B cell (primary cell): ENCODE measurements around the gene CTCFL. TPM values are rescaled to one million over a fixed set of nuclear protein-coding genes. Genes with fewer than 3 reads are reported as not detected.

Source experiments
- ATAC-seq: fragments of 200-7000 bp; cut with Tn5 transposase; one replicate; pipeline ENCODE4 v1.10.0; 2021; ENCODE audit warnings: low read depth, mild to moderate bottlenecking, moderate number of reproducible peaks, moderate library complexity
- CTCF ChIA-PET: fragments of 350-600 bp; sonication (Branson Sonifier 250); formaldehyde crosslinking; loops from one replicate; lab custom pipeline; 2021; ENCODE audit warnings: antibody characterized with exemption, inconsistent platforms; lab: Charles Lee
- POLR2A ChIA-PET: fragments of 350-600 bp; sonication (Branson Sonifier 250); formaldehyde crosslinking; loops from one replicate; lab custom pipeline; 2021; ENCODE audit warnings: antibody characterized with exemption; lab: Charles Lee
- DNase-seq: peaks from one replicate; pipeline ENCODE4 v3.0.0; 2013
- H2AFZ ChIP-seq: 2 replicates; pipeline ENCODE4 v1.6.1; 2012; ENCODE audit warnings: mild to moderate bottlenecking, low read depth, low read length; ENCODE audit not compliant: insufficient read depth, poor library complexity, severe bottlenecking
- H3K27ac ChIP-seq, 2 donors: 1 replicate in 1 of 2; 2 replicates in 1 of 2; pipeline ENCODE4 v1.5.1; 2012 to 2013; ENCODE audit warnings: low read length in 2 of 2, mild to moderate bottlenecking in 2 of 2, moderate library complexity in 1 of 2
- H3K27me3 ChIP-seq, 4 experiments: fragments of 200-600 bp in 1 of 4; sonication (generic) in 1 of 4; replicated peaks in 1 of 4; 1 replicate in 2 of 4; 2 replicates in 2 of 4; pipeline versions ENCODE4 v1.6.1 to v1.7.0; 2013 to 2016; ENCODE audit warnings: low read length in 3 of 4, mild to moderate bottlenecking in 2 of 4, mixed read lengths in 1 of 4, moderate library complexity in 1 of 4; ENCODE audit not compliant: insufficient read depth in 4 of 4, control insufficient read depth in 3 of 4; ENCODE audit errors: control extremely low read depth in 1 of 4
- H3K36me3 ChIP-seq, 2 experiments: replicated peaks in 1 of 2; 1 replicate in 1 of 2; 2 replicates in 1 of 2; pipeline versions ENCODE4 v1.6.1 to v1.7.1; 2013; ENCODE audit warnings: low read length in 1 of 2; ENCODE audit not compliant: insufficient read depth in 2 of 2, control insufficient read depth in 1 of 2; ENCODE audit errors: control extremely low read depth in 1 of 2, extremely low read depth in 1 of 2
- H3K4me1 ChIP-seq, 2 donors: fragments of 200-600 bp in 1 of 2; sonication (generic) in 1 of 2; 1 replicate in 1 of 2; 2 replicates in 1 of 2; pipeline versions ENCODE4 v1.5.1 to v1.6.1; 2013 to 2017; ENCODE audit warnings: low read length in 2 of 2; ENCODE audit not compliant: control insufficient read depth in 2 of 2, insufficient read depth in 2 of 2
- H3K4me2 ChIP-seq: replicated peaks from 2 replicates; pipeline ENCODE3; 2012; ENCODE audit warnings: mild to moderate bottlenecking, low read depth, low read length; ENCODE audit not compliant: poor library complexity, severe bottlenecking
- H3K4me3 ChIP-seq, 5 experiments: fragments of 200-600 bp in 1 of 5; sonication (generic) in 1 of 5; 1 replicate in 3 of 5; 2 replicates in 2 of 5; pipeline versions ENCODE4 v1.5.1 to v1.7.0; 2011 to 2016; ENCODE audit warnings: low read length in 4 of 5, mild to moderate bottlenecking in 4 of 5, low read depth in 2 of 5, control low read depth in 1 of 5, moderate library complexity in 1 of 5; ENCODE audit not compliant: insufficient read depth in 1 of 5; ENCODE audit errors: control extremely low read depth in 1 of 5, extremely low read depth in 1 of 5
- H3K79me2 ChIP-seq: fragments of 200-600 bp; sonication (generic); one replicate; pipeline ENCODE4 v1.6.0; 2016; ENCODE audit warnings: low read length; ENCODE audit not compliant: control insufficient read depth, insufficient read depth
- H3K9ac ChIP-seq: fragments of 200-600 bp; sonication (generic); 2 replicates; pipeline ENCODE4 v1.6.1; 2017; ENCODE audit warnings: mild to moderate bottlenecking, low read length, moderate library complexity
- H3K9me3 ChIP-seq, 3 donors: one replicate each; pipeline versions ENCODE4 v1.6.1 to v1.7.1; 2013; ENCODE audit warnings: low read length in 2 of 3; ENCODE audit not compliant: control insufficient read depth in 2 of 3, insufficient read depth in 1 of 3; ENCODE audit errors: control extremely low read depth in 1 of 3
- H4K20me1 ChIP-seq: 2 replicates; pipeline ENCODE4 v1.6.0; 2012; ENCODE audit warnings: mild to moderate bottlenecking, low read length; ENCODE audit not compliant: insufficient read depth, control insufficient read depth, poor library complexity, severe bottlenecking
- H3K27ac Mint-ChIP-seq: one replicate; pipeline ENCODE4 v1.8.0; 2021; ENCODE audit warnings: mixed read lengths
- H3K27me3 Mint-ChIP-seq: one replicate; pipeline ENCODE4 v1.8.0; 2021; ENCODE audit warnings: mixed read lengths
- H3K4me1 Mint-ChIP-seq: one replicate; pipeline ENCODE4 v1.8.0; 2021; ENCODE audit warnings: mixed read lengths
- H3K4me3 Mint-ChIP-seq: one replicate; pipeline ENCODE4 v1.8.0; 2021; ENCODE audit warnings: mixed read lengths
- H3K9me3 Mint-ChIP-seq: one replicate; pipeline ENCODE4 v1.8.0; 2022; ENCODE audit warnings: mixed read lengths; ENCODE audit not compliant: insufficient read depth
- CTCF ChIP-seq: fragments of 200-600 bp; IDR thresholded peaks from one replicate; pipeline ENCODE4 v1.8.0; 2022; ENCODE audit warnings: antibody characterized with exemption, mild to moderate bottlenecking
- EZH2 ChIP-seq: IDR thresholded peaks from 2 replicates; pipeline ENCODE4 v1.6.1; 2012; ENCODE audit warnings: borderline replicate concordance, low read depth, mild to moderate bottlenecking, moderate library complexity, low read length; ENCODE audit not compliant: insufficient read depth, poor library complexity, severe bottlenecking
- WGBS: methylation state at CpG from one replicate; pipeline ENCODE4 v1.1.5; 2013; ENCODE audit warnings: missing lambda C conversion rate; ENCODE audit not compliant: insufficient coverage; 5-methylcytosine and 5-hydroxymethylcytosine counted together
- intact Hi-C: fragments of 100-400 bp; cut with micrococcal nuclease; formaldehyde crosslinking; loops from one replicate; pipeline ENCODE4 v1.10.0; 2022
- polyA plus RNA-seq: library from polyadenylated mRNA; depleted of rRNA; stranded (reverse); fragments of >200 nt; gene quantifications from 2 replicates; pipeline ENCODE4 v1.2.3, GENCODE V29; 2012
- total RNA-seq, 2 donors: library from RNA; stranded (reverse); fragments of 120-200 nt in 1 of 2; gene quantifications; 1 replicate in 1 of 2; 2 replicates in 1 of 2; pipeline versions ENCODE4 v1.2.3 to v1.2.4, GENCODE V29; 2013 to 2022

CTCFL gene
- total and polyA plus RNA-seq, 2 donors (not counting 1 experiment from before 2014, with no cell fraction given): not detected

- POLR2A ChIA-PET: no interaction called here
- TF ChIP-seq CTCF (no peak), EZH2 (no peak)
Observed at GRCh38 chr20:57563522-57563921, 38.6 kb upstream of the CTCFL start.

GRCh38 chr20:57562541-57563465 lies 37.9 kb upstream of the CTCFL start:
- H3K27me3 Mint-ChIP-seq: peaks cover 34% of the 10 kb centered on the region
- WGBS: 96% methylated on average over 27 of the region's 35 CpGs
- H3K27ac Mint-ChIP-seq: no peak overlapping the region
- no peak overlapping the region for H3K4me3 Mint-ChIP-seq
- ATAC-seq: no peak
- Histone ChIP-seq H3K4me1 (no peaks in the 10 kb centered on the region), H4K20me1 (no peaks in the 10 kb centered on the region), H3K4me2 (no peak overlapping the region), H3K9me3 (no peaks in the 10 kb centered on the region), H3K36me3 (no peaks in the 10 kb centered on the region), H3K27ac (no peak overlapping the region), H3K27me3 (peaks cover 0 to 5% (median 3%) of the 10 kb centered on the region in 4 experiments), H3K9ac (no peak overlapping the region), H2AFZ (no peak overlapping the region), H3K79me2 (no peaks in the 10 kb centered on the region), H3K4me3 (no peak overlapping the region)
- no peak for TF ChIP-seq EZH2
- no peak for TF ChIP-seq CTCF
- H3K9me3 Mint-ChIP-seq: no peaks in the 10 kb centered on the region
- intact Hi-C loops: no loop called here
- no peak for DNase-seq
- CTCF ChIA-PET: no interaction called here
- POLR2A ChIA-PET: no interaction called here
- H3K4me1 Mint-ChIP-seq: no peaks in the 10 kb centered on the region

More at GRCh38 chr20:57563522-57563921, 38.6 kb upstream of the CTCFL start:
- no peaks in the 10 kb centered on the region for H3K36me3 ChIP-seq
- no peak overlapping the region for H3K4me2 ChIP-seq
- no peak overlapping the region for H3K4me3 ChIP-seq
- H3K4me1 ChIP-seq: no peaks in the 10 kb centered on the region
- Mint-ChIP-seq H3K27me3 (peaks cover 36% of the 10 kb centered on the region), H3K9me3 (no peaks in the 10 kb centered on the region), H3K4me1 (no peaks in the 10 kb centered on the region), H3K4me3 (no peak overlapping the region), H3K27ac (no peak overlapping the region)
- no peak overlapping the region for H3K27ac ChIP-seq
- H3K9ac ChIP-seq: no peak overlapping the region
- 100% methylated on average over 9 of the region's 12 CpGs for WGBS
- H4K20me1 ChIP-seq: no peaks in the 10 kb centered on the region
- no peak overlapping the region for H2AFZ ChIP-seq
- intact Hi-C loops: no loop called here
- no peaks in the 10 kb centered on the region for H3K79me2 ChIP-seq
- no peaks in the 10 kb centered on the region for H3K9me3 ChIP-seq
- ATAC-seq (no peak), DNase-seq (no peak)
- CTCF ChIA-PET: no interaction called here
- peaks cover 0 to 5% (median 3%) of the 10 kb centered on the region in 4 experiments for H3K27me3 ChIP-seq
